ENCODE data around the gene CEMIP. TPM values are rescaled to one million over a fixed set of nuclear protein-coding genes. Genes with fewer than 3 reads are reported as not detected.
"Not testable (repeated sequence)": the region's sequence is repeated elsewhere in the genome, so short reads cannot be mapped to it uniquely, and the experiment has no call there.

The CEMIP gene
- total RNA-seq, 1 experiment from 2014 or later: 3.1 TPM

DNA sequence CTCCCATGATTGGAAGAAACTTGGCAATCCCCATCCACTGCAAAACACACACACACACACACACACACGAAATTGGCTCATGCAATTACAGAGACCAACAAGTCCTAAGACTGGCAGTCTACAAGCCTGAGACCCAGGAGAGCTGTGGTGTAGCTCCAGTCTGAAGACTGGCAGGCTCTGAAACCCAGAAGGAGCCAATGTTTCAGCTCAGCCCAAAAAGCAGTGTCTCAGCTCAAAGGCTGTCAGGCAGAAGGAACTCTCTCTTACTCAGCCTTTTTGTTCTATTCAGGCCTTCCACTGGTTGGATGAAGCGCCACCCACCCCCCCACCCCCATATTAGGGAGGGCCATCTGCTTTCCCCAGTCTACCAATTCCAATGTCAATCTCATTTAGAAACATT, 178.4 kb downstream of the CEMIP start:
- no peaks in the 10 kb centered on the region for H3K9me2 ChIP-seq (replicated peaks; ENCODE audit: low read length)
- H3K9ac ChIP-seq (ENCODE audit: low read length): no peak overlapping the region
- POLR2A ChIA-PET (ENCODE audit: unreplicated experiment): no interaction called here
- H2AFZ ChIP-seq (ENCODE audit: low read length): no peak overlapping the region
- no peaks in the 10 kb centered on the region for H3K9me3 ChIP-seq (ENCODE audit: low read length)
- no peaks in the 10 kb centered on the region for H3K79me2 ChIP-seq (ENCODE audit: low read length)
- peaks cover 2% of the 10 kb centered on the region for H3F3A ChIP-seq (ENCODE audit: low read length, unreplicated experiment)
- H3K27me3 ChIP-seq (ENCODE audit: low read length): no peaks in the 10 kb centered on the region
- no peak overlapping the region for H3K27ac ChIP-seq (ENCODE audit: low read length)
- no peaks in the 10 kb centered on the region for H4K20me1 ChIP-seq (ENCODE audit: low read length)
- H3K36me3 ChIP-seq (ENCODE audit: low read depth, low read length): no peaks in the 10 kb centered on the region
- intact Hi-C loops (cut with micrococcal nuclease): loop anchor here (5.0 to 10.0 kb wide), 2 partner anchors 103 to 180 kb away; partner anchors contain the start of gene CEMIP
- H3K4me3 ChIP-seq (ENCODE audit: low read length): no peak overlapping the region
- no TSS peak for BruUV-seq (replicated peaks)
- H3K4me1 ChIP-seq (ENCODE audit: insufficient read depth, low read length): peaks cover 33% of the 10 kb centered on the region
- DNase-seq (no peak), ATAC-seq (no peak)
- CTCF ChIA-PET: no interaction called here
- H3K4me2 ChIP-seq (ENCODE audit: low read length): no peak overlapping the region
- no peak for TF ChIP-seq EZH2 (IDR thresholded peaks at IDR 0.05; ENCODE audit: low read length, unreplicated experiment)
- no peak for TF ChIP-seq EZH2phosphoT487 (IDR thresholded peaks at IDR 0.05; ENCODE audit: borderline replicate concordance, low read length)
- TF ChIP-seq, protein P1, sequence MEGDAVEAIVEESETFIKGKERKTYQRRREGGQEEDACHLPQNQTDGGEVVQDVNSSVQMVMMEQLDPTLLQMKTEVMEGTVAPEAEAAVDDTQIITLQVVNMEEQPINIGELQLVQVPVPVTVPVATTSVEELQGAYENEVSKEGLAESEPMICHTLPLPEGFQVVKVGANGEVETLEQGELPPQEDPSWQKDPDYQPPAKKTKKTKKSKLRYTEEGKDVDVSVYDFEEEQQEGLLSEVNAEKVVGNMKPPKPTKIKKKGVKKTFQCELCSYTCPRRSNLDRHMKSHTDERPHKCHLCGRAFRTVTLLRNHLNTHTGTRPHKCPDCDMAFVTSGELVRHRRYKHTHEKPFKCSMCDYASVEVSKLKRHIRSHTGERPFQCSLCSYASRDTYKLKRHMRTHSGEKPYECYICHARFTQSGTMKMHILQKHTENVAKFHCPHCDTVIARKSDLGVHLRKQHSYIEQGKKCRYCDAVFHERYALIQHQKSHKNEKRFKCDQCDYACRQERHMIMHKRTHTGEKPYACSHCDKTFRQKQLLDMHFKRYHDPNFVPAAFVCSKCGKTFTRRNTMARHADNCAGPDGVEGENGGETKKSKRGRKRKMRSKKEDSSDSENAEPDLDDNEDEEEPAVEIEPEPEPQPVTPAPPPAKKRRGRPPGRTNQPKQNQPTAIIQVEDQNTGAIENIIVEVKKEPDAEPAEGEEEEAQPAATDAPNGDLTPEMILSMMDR (conservative IDR thresholded peaks at IDR 0.05; ENCODE audit: low read depth, low read length): no peak

- intact Hi-C loops (cut with micrococcal nuclease): loop anchor here (5.0 to 10.0 kb wide), 2 partner anchors 103 to 181 kb away; partner anchors contain the start of gene CEMIP
- no peak overlapping the region for H3K4me3 ChIP-seq (ENCODE audit: low read length)
- TF ChIP-seq EZH2phosphoT487 (IDR thresholded peaks at IDR 0.05; ENCODE audit: borderline replicate concordance, low read length) (no peak), EZH2 (IDR thresholded peaks at IDR 0.05; ENCODE audit: low read length, unreplicated experiment) (no peak)
- TF ChIP-seq, protein P1 (conservative IDR thresholded peaks at IDR 0.05; ENCODE audit: low read depth, low read length): no peak
- no TSS peak for BruUV-seq (replicated peaks)
- DNase-seq (no peak), ATAC-seq (no peak)
- H3K27ac ChIP-seq (ENCODE audit: low read length): no peak overlapping the region
- no peaks in the 10 kb centered on the region for H3K27me3 ChIP-seq (ENCODE audit: low read length)
- peaks cover 33% of the 10 kb centered on the region for H3K4me1 ChIP-seq (ENCODE audit: insufficient read depth, low read length)
- ChIA-PET CTCF (no interaction called here), POLR2A (ENCODE audit: unreplicated experiment) (no interaction called here)
- no peak overlapping the region for H2AFZ ChIP-seq (ENCODE audit: low read length)
- no peaks in the 10 kb centered on the region for H4K20me1 ChIP-seq (ENCODE audit: low read length)
- no peak overlapping the region for H3K4me2 ChIP-seq (ENCODE audit: low read length)
- no peaks in the 10 kb centered on the region for H3K9me3 ChIP-seq (ENCODE audit: low read length)
- H3F3A ChIP-seq (ENCODE audit: low read length, unreplicated experiment): peaks cover 2% of the 10 kb centered on the region
- H3K9ac ChIP-seq (ENCODE audit: low read length): no peak overlapping the region
- H3K79me2 ChIP-seq (ENCODE audit: low read length): no peaks in the 10 kb centered on the region
- H3K36me3 ChIP-seq (ENCODE audit: low read depth, low read length): no peaks in the 10 kb centered on the region
- no peaks in the 10 kb centered on the region for H3K9me2 ChIP-seq (replicated peaks; ENCODE audit: low read length)
These were observed 178.8 kb downstream of the CEMIP start for GRCh38 chr15:80957976-80958375.

GRCh38 chr15:80958818-80959495, 179.8 kb downstream of the CEMIP start:
- no peaks in the 10 kb centered on the region for H3K9me2 ChIP-seq (replicated peaks; ENCODE audit: low read length)
- POLR2A ChIA-PET (ENCODE audit: unreplicated experiment): no interaction called here
- H3K36me3 ChIP-seq (ENCODE audit: low read depth, low read length): no peaks in the 10 kb centered on the region
- H3K27ac ChIP-seq (ENCODE audit: low read length): no peak overlapping the region
- TF ChIP-seq EZH2phosphoT487 (IDR thresholded peaks at IDR 0.05; ENCODE audit: borderline replicate concordance, low read length): no peak
- TF ChIP-seq, protein P1 (conservative IDR thresholded peaks at IDR 0.05; ENCODE audit: low read depth, low read length): no peak
- no peak for TF ChIP-seq EZH2 (IDR thresholded peaks at IDR 0.05; ENCODE audit: low read length, unreplicated experiment)
- H3K27me3 ChIP-seq (ENCODE audit: low read length): no peaks in the 10 kb centered on the region
- ATAC-seq: no peak
- no peaks in the 10 kb centered on the region for H4K20me1 ChIP-seq (ENCODE audit: low read length)
- no peaks in the 10 kb centered on the region for H3K9me3 ChIP-seq (ENCODE audit: low read length)
- H3K4me1 ChIP-seq (ENCODE audit: insufficient read depth, low read length): peaks cover 25% of the 10 kb centered on the region
- DNase-seq: no peak
- H3K4me2 ChIP-seq (ENCODE audit: low read length): no peak overlapping the region
- CTCF ChIA-PET: interaction anchor here (0.7 kb wide), 1 partner anchor 140 kb away, joined by 5 read pairs; no protein-coding TSS in a partner anchor
- peaks cover 2% of the 10 kb centered on the region for H3F3A ChIP-seq (ENCODE audit: low read length, unreplicated experiment)
- no peak overlapping the region for H2AFZ ChIP-seq (ENCODE audit: low read length)
- no peak overlapping the region for H3K9ac ChIP-seq (ENCODE audit: low read length)
- no peaks in the 10 kb centered on the region for H3K79me2 ChIP-seq (ENCODE audit: low read length)
- intact Hi-C loops (cut with micrococcal nuclease): loop anchor here (5.0 to 10.0 kb wide), 2 partner anchors 104 to 182 kb away; partner anchors contain the start of gene CEMIP
- BruUV-seq (replicated peaks): no TSS peak
- H3K4me3 ChIP-seq (ENCODE audit: low read length): no peak overlapping the region

DNA sequence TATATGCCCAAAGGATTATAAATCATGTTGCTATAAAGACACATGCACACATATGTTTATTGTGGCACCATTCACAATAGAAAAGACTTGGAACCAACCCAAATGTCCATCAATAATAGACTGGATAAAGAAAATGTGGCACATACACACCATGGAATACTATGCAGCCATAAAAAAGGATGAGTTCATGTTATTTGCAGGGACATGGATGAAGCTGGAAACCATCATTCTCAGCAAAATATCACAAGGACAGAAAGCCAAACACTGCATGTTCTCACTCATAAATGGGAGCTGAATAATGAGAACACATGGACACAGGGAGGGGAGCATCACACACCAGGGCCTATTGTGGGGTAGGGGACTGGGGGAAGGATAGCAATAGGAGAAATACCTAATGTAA, 186.3 kb downstream of the CEMIP start:
- BruUV-seq (replicated peaks); H3K4me2 ChIP-seq (ENCODE audit: low read length); H3K79me2 ChIP-seq (ENCODE audit: low read length); intact Hi-C loops (cut with micrococcal nuclease); H3K27ac ChIP-seq (ENCODE audit: low read length); H2AFZ ChIP-seq (ENCODE audit: low read length); H4K20me1 ChIP-seq (ENCODE audit: low read length); CTCF ChIA-PET; H3F3A ChIP-seq (ENCODE audit: low read length, unreplicated experiment); POLR2A ChIA-PET (ENCODE audit: unreplicated experiment); H3K9me3 ChIP-seq (ENCODE audit: low read length); DNase-seq; H3K9me2 ChIP-seq (replicated peaks; ENCODE audit: low read length); H3K4me1 ChIP-seq (ENCODE audit: insufficient read depth, low read length); H3K4me3 ChIP-seq (ENCODE audit: low read length); H3K9ac ChIP-seq (ENCODE audit: low read length); H3K36me3 ChIP-seq (ENCODE audit: low read depth, low read length); ATAC-seq; H3K27me3 ChIP-seq (ENCODE audit: low read length): not testable (repeated sequence)

All from PC-3 (cell line).